Measurements from ENCODE around the gene JPH3.
A peak's percentile ranks its signal among the peaks of the same experiment; 100 is the strongest.

Gene JPH3

GRCh38 chr16:87627542-87628245, 25.4 kb downstream of the JPH3 start:
- DNase-seq = no peak

- DNase-seq = no peak
Measured at GRCh38 chr16:87628246-87628923, 26.1 kb downstream of the JPH3 start.

- DNase-seq = no peak
Measured at GRCh38 chr16:87628940-87629339, 26.6 kb downstream of the JPH3 start.

GRCh38 chr16:87631067-87631466, 28.8 kb downstream of the JPH3 start:
- DNase-seq = no peak

- DNase-seq = no peak
Measured at GRCh38 chr16:87634411-87634810, 32.1 kb downstream of the JPH3 start.

- DNase-seq = peak in 1 of 2 experiments; percentile 22
Measured at GRCh38 chr16:87635541-87636049, 33.3 kb downstream of the JPH3 start.

- peak; percentile 13 to 43 for DNase-seq
Measured at GRCh38 chr16:87636050-87636684, 33.9 kb downstream of the JPH3 start.

- no peak for DNase-seq
Measured at GRCh38 chr16:87636741-87637140, 34.4 kb downstream of the JPH3 start.

GRCh38 chr16:87637357-87637756, 35.0 kb downstream of the JPH3 start:
- no peak for DNase-seq

- DNase-seq = no peak
Measured at GRCh38 chr16:87638736-87639135, 36.4 kb downstream of the JPH3 start.

- no peak for DNase-seq
Measured at GRCh38 chr16:87641721-87642120, 39.4 kb downstream of the JPH3 start.

- DNase-seq = no peak
Measured at GRCh38 chr16:87642491-87642890, 40.2 kb downstream of the JPH3 start.

- no peak for DNase-seq
Measured at GRCh38 chr16:87644186-87644585, 41.9 kb downstream of the JPH3 start.

GRCh38 chr16:87644596-87644995, 42.3 kb downstream of the JPH3 start:
- DNase-seq = no peak

- no peak for DNase-seq
Measured at GRCh38 chr16:87645802-87646201, 43.5 kb downstream of the JPH3 start.

GRCh38 chr16:87647431-87648185, 45.3 kb downstream of the JPH3 start:
- DNase-seq = no peak

GRCh38 chr16:87648236-87648635, 45.9 kb downstream of the JPH3 start:
- no peak for DNase-seq

- DNase-seq = no peak
Measured at GRCh38 chr16:87648698-87649487, 46.6 kb downstream of the JPH3 start.

GRCh38 chr16:87652386-87652785, 50.1 kb downstream of the JPH3 start:
- DNase-seq = no peak

- DNase-seq = no peak
Measured at GRCh38 chr16:87652799-87653198, 50.5 kb downstream of the JPH3 start.

- DNase-seq = no peak
Measured at GRCh38 chr16:87653234-87653633, 50.9 kb downstream of the JPH3 start.

GRCh38 chr16:87654826-87655225, 52.5 kb downstream of the JPH3 start:
- no peak for DNase-seq

All from NCI-H1930 (cell line).